HCT116 (cell line): ENCODE measurements around the gene SUPV3L1.

Experiments used
- CEBPB ChIP-seq: IDR thresholded peaks from 2 replicates; pipeline ENCODE4 v1.6.1; 2012; ENCODE audit warnings: low read depth
- CTCF ChIP-seq, 3 experiments: fragments of 200-600 bp in 1 of 3; sonication (generic) in 1 of 3; IDR thresholded peaks in 2 of 3; conservative IDR thresholded peaks in 1 of 3; 2 replicates each; pipeline ENCODE4 v1.5.1; 2012 to 2017; ENCODE audit warnings: low read depth in 2 of 3, low read length in 2 of 3, antibody characterized with exemption in 1 of 3, borderline replicate concordance in 1 of 3, control low read depth in 1 of 3, mild to moderate bottlenecking in 1 of 3, mixed read lengths in 1 of 3, mixed run types in 1 of 3, moderate library complexity in 1 of 3; ENCODE audit not compliant: insufficient read depth in 1 of 3
- ELF1 ChIP-seq: IDR thresholded peaks from 2 replicates; pipeline ENCODE4 v1.6.1; 2012; ENCODE audit warnings: low read depth, borderline replicate concordance
- JUND ChIP-seq: IDR thresholded peaks from 2 replicates; pipeline ENCODE4 v1.6.1; 2012
- MAX ChIP-seq: IDR thresholded peaks from 2 replicates; pipeline ENCODE4 v1.6.1; 2012
- RAD21 ChIP-seq: IDR thresholded peaks from 2 replicates; pipeline ENCODE4 v1.6.1; 2012; ENCODE audit warnings: low read depth, mild to moderate bottlenecking
- SIN3A ChIP-seq: IDR thresholded peaks from 2 replicates; pipeline ENCODE4 v1.6.1; 2012; ENCODE audit warnings: low read depth
- SRF ChIP-seq: IDR thresholded peaks from 2 replicates; pipeline ENCODE4 v1.6.1; 2012; ENCODE audit warnings: low read depth
- TCF7L2 ChIP-seq: IDR thresholded peaks from 2 replicates; pipeline ENCODE4 v1.7.0; 2011; ENCODE audit warnings: borderline replicate concordance, inconsistent platforms; ENCODE audit not compliant: insufficient read depth, insufficient read length; ENCODE audit errors: extremely low read depth
- YY1 ChIP-seq: IDR thresholded peaks from 2 replicates; pipeline ENCODE4 v1.6.1; 2011; ENCODE audit warnings: low read length, low read depth, moderate library complexity, mild to moderate bottlenecking; ENCODE audit not compliant: insufficient replicate concordance; ENCODE audit errors: extremely low read depth

- no peak for TF ChIP-seq TCF7L2
- no peak for TF ChIP-seq YY1
- no peak for TF ChIP-seq CTCF (IDR thresholded peaks at IDR 0.05 in 2 of 3, conservative IDR thresholded peaks at IDR 0.05 in 1 of 3; ENCODE audit: borderline replicate concordance in 1 of 3, insufficient read depth in 1 of 3, low read depth in 2 of 3, low read length in 2 of 3)
- no peak for TF ChIP-seq SIN3A
- no peak for TF ChIP-seq RAD21
- no peak for TF ChIP-seq JUND
- TF ChIP-seq MAX, result no peak
- TF ChIP-seq CEBPB, result no peak
- no peak for TF ChIP-seq ELF1
- no peak for TF ChIP-seq SRF
Observed at GRCh38 chr10:69240455-69240854, 60.4 kb downstream of the SUPV3L1 start.
